ENCODE measurements around the gene DUOXA2.

The DUOXA2 gene

GRCh38 chr15:45165536-45165935 is 51.4 kb downstream of the DUOXA2 start:
- no peak for DNase-seq

GRCh38 chr15:45166834-45167630 is 52.9 kb downstream of the DUOXA2 start:
- DNase-seq = peak; percentile 38

GRCh38 chr15:45167631-45168205 is 53.6 kb downstream of the DUOXA2 start:
- DNase-seq = no peak

All from DMS79 (cell line).